Ishikawa (cell line): ENCODE data around the gene COX6A1.
A peak's percentile ranks its signal among the peaks of the same experiment; 100 is the strongest.

Experiments
- CEBPB ChIP-seq: IDR thresholded peaks from 2 replicates; pipeline ENCODE4 v1.6.1; 2012
- CREB1 ChIP-seq: IDR thresholded peaks from 2 replicates; pipeline ENCODE4 v1.6.1; 2012; ENCODE audit warnings: low read depth
- EGR1 ChIP-seq: IDR thresholded peaks from 2 replicates; pipeline ENCODE4 v1.6.1; 2012
- EP300 ChIP-seq: IDR thresholded peaks from 2 replicates; pipeline ENCODE4 v1.6.1; 2012; ENCODE audit warnings: borderline replicate concordance
- FOXM1 ChIP-seq: IDR thresholded peaks from 2 replicates; pipeline ENCODE4 v1.6.1; 2012; ENCODE audit warnings: low read depth, borderline replicate concordance
- MAX ChIP-seq: IDR thresholded peaks from 2 replicates; pipeline ENCODE4 v1.6.1; 2012
- NFIC ChIP-seq: IDR thresholded peaks from 2 replicates; pipeline ENCODE4 v1.6.1; 2012
- RAD21 ChIP-seq: IDR thresholded peaks from 2 replicates; pipeline ENCODE4 v1.6.1; 2012; ENCODE audit warnings: low read depth
- REST ChIP-seq: IDR thresholded peaks from 2 replicates; pipeline ENCODE4 v1.6.1; 2012; ENCODE audit warnings: low read depth, mild to moderate bottlenecking
- TAF1 ChIP-seq: IDR thresholded peaks from 2 replicates; pipeline ENCODE4 v1.6.1; 2012; ENCODE audit warnings: low read depth, mild to moderate bottlenecking
- TCF12 ChIP-seq: IDR thresholded peaks from 2 replicates; pipeline ENCODE4 v1.6.1; 2012; ENCODE audit warnings: low read depth
- TEAD4 ChIP-seq: IDR thresholded peaks from 2 replicates; pipeline ENCODE4 v1.6.1; 2012
- USF1 ChIP-seq: IDR thresholded peaks from 2 replicates; pipeline ENCODE4 v1.6.1; 2012
- YY1 ChIP-seq: IDR thresholded peaks from 2 replicates; pipeline ENCODE4 v1.6.1; 2012; ENCODE audit warnings: low read depth
- ZBTB7A ChIP-seq: IDR thresholded peaks from 2 replicates; pipeline ENCODE4 v1.6.1; 2012; ENCODE audit warnings: low read depth

COX6A1 gene

GRCh38 chr12:120473807-120474615, 36.1 kb downstream of the COX6A1 start:
- TF ChIP-seq EGR1 (no peak), MAX (no peak), NFIC (no peak), CREB1 (no peak), TAF1 (no peak), YY1 (no peak), EP300 (no peak)

GRCh38 chr12:120474616-120474960, 36.7 kb downstream of the COX6A1 start:
- TF ChIP-seq NFIC (0 out of 2 replicates have a peak, but pooled peaks have one; percentile 10), FOXM1 (no peak)

GRCh38 chr12:120475643-120476042, 37.7 kb downstream of the COX6A1 start:
- TF ChIP-seq TEAD4 = no peak
- TF ChIP-seq TAF1 = no peak
- TF ChIP-seq NFIC = no peak
- TF ChIP-seq EP300 = no peak
- no peak for TF ChIP-seq CREB1
- TF ChIP-seq RAD21 = no peak
- no peak for TF ChIP-seq ZBTB7A
- no peak for TF ChIP-seq MAX
- no peak for TF ChIP-seq FOXM1
- TF ChIP-seq EGR1 = no peak
- TF ChIP-seq CEBPB = no peak
- no peak for TF ChIP-seq YY1
- TF ChIP-seq TCF12 = no peak
- no peak for TF ChIP-seq REST
- TF ChIP-seq USF1 = no peak

GRCh38 chr12:120479458-120479857, 41.5 kb downstream of the COX6A1 start:
- TF ChIP-seq RAD21 (no peak), CEBPB (no peak), ZBTB7A (no peak), EP300 (no peak), CREB1 (no peak), TEAD4 (no peak), MAX (no peak), YY1 (no peak), FOXM1 (no peak), EGR1 (no peak), NFIC (no peak), TCF12 (no peak), USF1 (no peak), REST (no peak), TAF1 (no peak)

GRCh38 chr12:120480211-120480610, 42.3 kb downstream of the COX6A1 start:
- TF ChIP-seq FOXM1 = no peak
- no peak for TF ChIP-seq USF1
- TF ChIP-seq YY1 = no peak
- no peak for TF ChIP-seq TCF12
- TF ChIP-seq NFIC = no peak
- no peak for TF ChIP-seq EGR1
